GF-D8 (cell line): ENCODE measurements around the gene ALG8.
"Not testable (repeated sequence)": the region's sequence is repeated elsewhere in the genome, so short reads cannot be mapped to it uniquely, and the experiment has no call there.

Source experiments
- DNase-seq: peaks from one replicate; lab custom pipeline; 2025; lab: John Stamatoyannopoulos, UW

The ALG8 gene

DNA sequence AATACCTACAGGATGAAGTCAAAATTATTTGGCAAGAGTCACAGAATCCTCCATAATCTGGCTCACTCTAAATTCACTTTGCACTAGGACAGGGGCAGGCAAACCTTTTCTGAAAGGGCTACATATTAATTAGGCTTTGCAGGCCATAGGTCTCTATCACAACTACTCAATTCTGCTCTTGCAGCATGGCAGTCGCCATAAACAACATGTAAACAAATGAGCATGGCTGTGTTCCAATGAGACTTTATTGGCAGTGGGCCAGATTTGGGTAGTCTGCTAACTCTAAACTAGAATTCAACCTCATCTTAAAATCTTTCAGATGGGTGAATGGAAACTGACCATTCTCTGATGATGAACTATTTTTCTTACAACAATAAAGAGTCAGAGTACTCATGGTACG, 70.0 kb downstream of the ALG8 start:
- no peak for DNase-seq

DNA sequence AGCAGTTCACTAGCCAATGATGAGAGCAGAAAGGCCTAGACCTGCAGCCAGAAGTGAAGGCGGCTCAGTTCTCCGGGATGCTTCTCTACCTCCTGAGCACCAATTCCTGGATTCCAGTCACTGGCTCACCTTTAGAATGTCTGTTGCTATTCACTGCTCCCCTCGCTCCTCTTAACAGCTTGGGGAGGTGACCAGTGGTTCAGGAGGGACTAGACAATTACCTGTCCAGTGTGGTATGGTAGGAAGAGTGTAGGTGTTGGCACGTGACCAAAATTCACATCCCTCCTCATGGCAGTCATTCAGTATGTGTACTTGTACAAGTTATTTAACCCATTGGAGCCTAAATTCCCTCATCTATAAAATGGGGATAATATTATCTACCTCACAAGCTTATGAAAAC, 71.7 kb downstream of the ALG8 start:
- no peak for DNase-seq

DNA sequence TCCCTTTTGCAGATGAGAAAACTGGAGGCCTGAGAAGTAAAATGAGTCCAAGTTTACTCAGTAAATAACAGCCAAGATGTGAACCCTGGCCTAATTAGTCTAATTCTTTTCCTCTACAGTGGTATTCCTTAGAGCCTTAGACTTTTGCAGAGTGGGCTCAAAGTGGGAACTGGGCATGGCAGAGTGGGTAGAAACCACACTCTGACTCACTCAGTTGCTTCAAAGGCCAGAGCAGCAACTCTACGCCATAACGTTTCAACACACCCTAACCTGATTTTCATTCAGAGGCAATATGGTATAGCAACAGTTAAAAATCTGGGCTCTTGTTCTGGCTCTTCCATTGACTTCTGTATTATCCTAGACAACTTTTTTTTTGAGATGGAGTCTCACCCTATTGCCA, 73.0 kb downstream of the ALG8 start:
- no peak for DNase-seq

DNA sequence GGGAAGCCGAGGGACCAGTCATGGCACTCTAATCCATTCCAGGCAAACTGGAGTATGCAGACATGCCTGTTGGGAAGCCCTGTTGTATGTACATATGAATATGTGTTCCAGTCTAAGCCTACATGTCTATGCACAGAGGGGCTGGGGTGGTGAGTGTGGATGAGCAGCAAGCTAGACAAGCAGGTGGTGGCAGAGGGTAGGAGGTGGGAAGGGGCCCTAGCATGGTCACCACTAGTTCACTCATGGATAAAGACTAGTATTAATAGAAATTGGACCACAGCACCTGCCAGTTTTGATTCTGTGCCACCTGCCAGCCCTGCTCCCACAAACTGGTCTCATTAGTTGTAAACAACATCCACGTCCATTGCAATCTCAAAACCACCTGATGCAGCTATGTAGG, 74.2 kb downstream of the ALG8 start:
- DNase-seq = no peak

DNA sequence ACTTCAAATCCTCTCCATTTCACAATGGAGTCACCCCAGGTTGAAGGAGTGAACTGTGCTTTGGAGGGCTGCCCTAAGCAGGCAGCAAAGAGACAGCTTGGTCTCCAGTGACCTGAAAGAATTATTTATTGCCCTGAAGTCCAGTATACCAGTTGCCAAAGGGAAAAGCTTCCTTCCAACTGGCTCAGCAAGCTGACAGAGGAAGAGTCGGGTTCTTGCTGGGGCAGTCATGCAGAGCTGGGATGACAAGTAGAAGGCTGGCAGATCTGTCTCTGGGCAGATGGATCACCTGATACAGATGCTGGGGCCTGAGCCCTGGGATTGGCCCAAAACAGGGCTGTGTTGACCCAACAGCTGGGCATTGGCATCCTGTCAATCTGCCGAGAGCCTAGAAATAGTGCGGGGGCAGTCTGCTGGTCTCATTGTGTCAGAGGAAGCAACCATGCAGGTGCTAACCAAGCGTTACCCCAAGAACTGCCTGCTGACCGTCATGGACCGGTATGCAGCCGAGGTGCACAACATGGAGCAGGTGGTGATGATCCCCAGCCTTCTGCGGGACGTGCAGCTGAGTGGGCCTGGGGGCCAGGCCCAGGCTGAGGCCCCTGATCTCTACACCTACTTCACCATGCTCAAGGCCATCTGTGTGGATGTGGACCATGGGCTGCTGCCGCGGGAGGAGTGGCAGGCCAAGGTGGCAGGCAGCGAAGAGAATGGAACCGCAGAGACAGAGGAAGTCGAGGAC, 75.8 kb downstream of the ALG8 start, which contains the start of gene THRSP:
Gene THRSP (plus strand): TSS at position 422 of the 742 bp plus-strand sequence. CDS start 21 bp downstream, at position 443.
- no peak for DNase-seq

DNA sequence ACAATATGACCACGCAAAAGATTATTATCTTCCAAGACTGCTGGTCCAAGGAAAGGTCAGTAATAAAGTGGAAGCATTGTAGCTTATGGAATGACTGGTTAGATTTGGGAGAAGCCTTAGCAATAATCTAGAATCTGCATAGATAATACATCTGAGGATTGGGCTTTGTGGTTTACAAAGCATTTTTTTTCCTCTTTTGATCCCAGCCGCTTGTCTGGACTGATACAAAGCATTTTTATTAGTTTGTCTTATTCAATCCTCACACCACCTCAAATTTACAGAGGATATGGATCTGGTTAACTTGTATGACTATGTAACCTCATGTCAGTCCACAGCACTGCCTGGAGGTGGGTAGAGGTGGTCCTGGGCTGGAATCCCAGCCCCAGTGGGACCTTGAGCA, 76.8 kb downstream of the ALG8 start:
- no peak for DNase-seq

DNA sequence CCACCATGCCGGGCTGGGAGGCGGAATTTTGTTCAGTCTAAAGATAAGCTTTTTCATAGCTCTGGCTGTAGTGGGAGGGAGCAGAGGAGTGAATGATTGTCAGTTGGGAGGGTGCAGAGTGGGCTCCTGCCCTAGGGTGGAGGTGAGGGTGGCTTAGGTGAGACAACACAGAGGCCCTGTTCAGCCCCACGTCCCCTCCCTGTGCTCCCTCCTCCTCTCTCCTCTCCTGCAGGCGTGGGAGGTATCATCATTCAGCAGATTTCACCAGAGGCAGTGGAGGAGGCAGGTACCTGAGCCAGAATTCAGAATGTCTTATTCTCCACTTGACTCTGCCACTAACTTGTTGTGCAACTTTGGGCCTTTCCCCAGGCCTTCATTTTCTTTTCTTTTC, 77.5 kb downstream of the ALG8 start:
- no peak for DNase-seq

DNA sequence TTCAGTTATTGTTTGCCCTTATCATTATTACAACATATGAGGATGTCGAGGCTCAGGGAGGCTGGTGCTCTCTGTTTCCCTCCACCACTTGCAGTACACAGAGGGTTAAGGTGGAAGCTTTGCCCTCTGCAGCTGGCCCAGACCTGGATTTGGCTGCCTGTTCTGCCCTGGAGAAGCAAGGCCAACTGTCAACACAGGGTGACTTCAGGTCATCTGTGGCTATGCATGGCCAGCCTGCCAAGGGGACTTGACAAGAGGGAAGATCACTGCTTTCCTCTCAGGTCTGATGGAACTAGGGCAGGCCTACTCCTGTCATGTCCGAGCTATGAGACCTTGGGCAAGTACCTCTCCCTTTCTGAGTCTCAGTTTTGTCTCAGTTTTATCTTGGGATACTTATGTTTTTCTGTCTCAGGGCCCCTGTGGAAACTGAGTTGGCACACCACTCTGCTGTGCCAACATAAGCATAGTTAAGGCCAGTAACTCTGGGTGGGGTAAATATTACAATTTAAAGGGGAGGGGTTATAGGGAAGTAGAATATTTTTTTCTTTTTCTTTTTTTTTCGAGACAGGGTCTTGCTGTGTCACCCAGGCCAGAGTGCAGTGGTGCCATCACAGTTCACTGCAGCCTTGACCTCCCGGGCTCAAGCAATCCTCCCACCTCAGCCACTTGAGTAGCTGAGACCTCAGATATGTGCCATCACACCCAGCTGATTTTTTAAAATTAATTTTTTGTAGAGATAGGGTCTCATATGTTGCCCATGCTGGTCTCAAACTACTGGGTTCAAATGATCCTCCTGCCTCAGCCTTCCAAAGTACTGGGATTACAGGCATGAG, 78.1 kb downstream of the ALG8 start:
- DNase-seq = no peak

DNA sequence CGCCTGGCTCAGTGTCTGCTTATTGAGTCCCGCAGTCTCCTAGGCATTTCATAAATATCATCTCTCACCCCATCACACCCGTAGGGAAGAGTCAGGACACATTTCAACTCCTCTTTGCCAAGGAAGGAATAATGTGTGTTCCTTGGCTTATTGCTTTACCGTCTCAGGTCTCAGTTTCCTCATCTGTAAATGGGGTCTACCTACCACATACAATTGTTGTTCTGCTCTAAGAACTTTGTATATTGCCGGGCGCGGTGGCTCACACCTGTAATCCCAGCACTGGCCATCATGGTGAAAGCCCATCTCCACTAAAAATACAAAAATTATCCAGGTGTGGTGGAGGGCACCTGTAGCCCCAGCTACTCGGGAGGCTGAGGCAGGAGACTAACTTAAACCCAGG, 78.9 kb downstream of the ALG8 start:
- DNase-seq = no peak

DNA sequence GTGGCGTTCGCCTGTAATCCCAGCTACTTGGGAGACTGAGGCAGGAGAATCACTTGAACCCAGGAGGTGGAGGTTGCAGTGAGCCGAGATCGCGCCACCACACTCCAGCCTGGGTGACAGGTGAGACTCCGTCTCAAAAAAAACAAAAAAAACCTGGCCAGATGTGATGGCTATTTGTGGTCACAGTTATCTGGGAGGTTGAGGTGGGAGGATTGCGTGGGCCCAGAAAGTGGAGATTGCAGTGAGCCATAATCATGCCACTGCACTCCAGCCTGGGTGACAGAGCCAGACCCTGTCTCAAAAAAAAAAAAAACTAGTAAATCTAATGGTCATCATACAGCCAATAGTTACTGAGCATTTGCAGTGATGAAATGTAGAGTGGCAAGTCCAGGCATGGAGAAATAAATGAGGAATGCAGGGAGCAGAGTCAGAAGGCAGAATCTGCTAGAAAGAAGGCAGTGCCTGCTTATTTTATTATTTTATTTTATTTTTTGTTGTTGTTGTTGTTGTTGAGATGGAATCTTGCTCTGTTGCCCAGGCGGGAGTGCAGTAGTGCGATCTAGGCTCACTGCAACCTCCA, 79.6 kb downstream of the ALG8 start:
- not testable (repeated sequence) for DNase-seq

DNA sequence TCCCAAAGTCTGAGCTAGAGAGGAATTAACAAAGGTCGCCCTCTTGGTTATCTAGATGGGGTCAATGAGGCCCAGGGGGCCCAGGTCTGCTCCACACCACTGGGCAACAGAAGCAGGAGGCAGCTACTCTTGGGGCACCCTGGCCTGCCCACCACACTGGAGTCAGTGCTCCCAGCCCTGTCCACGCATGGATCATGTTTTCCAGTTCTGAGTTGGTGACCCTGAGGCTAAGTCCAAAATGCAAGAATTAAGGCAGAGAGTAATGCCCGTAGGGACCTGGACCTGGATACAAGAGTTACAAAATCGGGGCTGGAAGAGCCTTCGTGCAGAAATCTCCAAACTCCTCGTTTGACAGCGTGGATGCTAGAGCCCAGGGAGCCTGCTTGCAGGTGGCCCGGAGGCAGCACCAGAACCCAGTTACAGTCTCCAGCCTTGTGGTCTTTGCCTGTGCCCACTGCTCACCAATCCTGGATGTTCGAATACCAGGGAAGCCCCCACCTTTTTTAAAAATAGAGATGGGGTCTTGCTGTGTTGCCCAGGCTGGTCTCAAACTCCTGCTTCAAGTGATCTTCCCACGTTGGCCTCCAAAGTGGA, 81.9 kb downstream of the ALG8 start:
- DNase-seq = no peak

DNA sequence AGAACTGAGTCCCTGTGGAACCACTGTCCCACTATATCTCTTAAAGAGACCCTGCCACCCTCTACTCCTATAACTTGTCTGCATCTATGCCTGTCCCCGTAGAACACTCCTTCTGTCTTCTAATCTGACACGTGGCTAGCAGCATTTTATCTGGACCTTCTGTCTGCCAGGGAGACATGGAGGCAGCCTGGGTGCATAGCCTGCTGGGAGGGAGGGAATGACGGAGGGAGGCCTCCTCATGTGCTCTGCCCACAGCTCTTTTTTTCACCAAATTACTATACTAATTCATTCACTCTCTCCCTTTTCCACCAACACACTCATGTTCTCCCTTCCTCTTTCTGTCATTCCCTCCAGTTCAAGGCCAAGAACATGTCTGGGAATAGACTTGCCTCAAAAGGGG, 83.3 kb downstream of the ALG8 start:
- DNase-seq = no peak

DNA sequence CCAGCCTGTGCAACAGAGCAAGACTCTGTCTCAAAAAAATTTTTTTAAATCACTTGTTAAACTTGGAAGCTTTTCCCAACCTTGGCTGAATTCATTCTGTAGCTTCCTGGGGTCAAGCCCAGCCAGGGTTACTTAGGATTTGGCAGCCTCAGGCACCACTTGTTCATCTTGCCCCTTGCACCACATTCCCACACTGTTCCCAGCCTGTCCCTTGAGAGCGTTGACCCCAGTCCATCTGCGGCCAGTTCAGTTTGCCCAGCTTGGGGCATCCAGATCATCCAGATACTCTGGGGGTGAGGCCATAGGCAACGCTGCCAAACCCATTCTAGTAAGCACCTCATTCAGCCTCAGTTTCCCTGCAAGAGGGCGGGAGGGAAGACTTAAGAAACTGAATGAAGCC, 84.5 kb downstream of the ALG8 start:
- no peak for DNase-seq

DNA sequence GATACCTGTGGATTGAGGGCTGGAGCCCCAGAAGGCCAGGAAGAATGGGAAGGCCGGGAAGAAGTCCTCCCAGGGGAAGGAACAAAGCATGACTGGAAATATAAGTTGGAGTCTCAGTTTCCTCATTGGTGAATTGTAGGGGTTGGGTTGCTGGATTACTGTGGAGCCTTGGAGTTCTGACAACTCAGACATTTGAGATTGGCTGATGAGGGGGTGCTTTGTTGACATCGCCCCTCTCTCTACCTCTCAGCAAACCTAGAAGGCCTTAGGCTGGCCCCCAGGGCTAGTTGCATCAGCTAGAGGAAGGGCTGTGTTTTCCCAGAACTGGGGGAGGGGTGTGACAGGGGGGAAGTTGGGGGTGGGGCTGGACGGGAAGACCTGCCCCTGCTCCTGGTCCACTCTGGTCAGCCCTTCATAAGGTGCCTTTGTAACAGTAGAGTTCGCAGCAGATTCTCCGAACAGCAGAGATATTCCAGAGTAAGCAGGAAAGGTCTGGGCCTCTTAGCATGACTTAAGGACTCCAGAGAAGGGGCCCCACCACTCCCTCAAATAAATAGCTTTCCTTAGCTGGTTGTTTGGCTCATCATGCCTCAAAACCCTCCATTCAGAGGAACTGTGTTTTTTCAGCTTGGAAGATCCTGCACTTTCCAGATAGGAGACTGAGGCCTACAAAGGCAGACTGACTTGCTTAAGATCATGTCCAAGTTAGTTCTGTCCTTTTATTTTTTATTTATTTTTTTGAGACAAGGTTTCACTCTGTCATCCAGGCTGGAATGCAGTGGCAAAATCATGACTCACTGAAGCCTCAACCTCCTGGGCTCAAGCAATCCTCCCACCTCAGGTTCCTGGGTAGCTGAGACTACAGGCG, 88.2 kb downstream of the ALG8 start:
- no peak for DNase-seq
